Measurements from ENCODE around the gene S100A7A.
"Not testable (repeated sequence)": the region's sequence is repeated elsewhere in the genome, so short reads cannot be mapped to it uniquely, and the experiment has no call there.

S100A7A gene

GRCh38 chr1:153402226-153402625 lies 14.1 kb upstream of the S100A7A start:
- Mint-ChIP-seq H3K27ac (no peak overlapping the region), H3K27me3 (peaks cover 3% of the 10 kb centered on the region), H3K4me3 (no peak overlapping the region), H3K9me3 (no peaks in the 10 kb centered on the region), H3K36me3 (no peaks in the 10 kb centered on the region), H3K4me1 (peaks cover 9% of the 10 kb centered on the region)

DNA sequence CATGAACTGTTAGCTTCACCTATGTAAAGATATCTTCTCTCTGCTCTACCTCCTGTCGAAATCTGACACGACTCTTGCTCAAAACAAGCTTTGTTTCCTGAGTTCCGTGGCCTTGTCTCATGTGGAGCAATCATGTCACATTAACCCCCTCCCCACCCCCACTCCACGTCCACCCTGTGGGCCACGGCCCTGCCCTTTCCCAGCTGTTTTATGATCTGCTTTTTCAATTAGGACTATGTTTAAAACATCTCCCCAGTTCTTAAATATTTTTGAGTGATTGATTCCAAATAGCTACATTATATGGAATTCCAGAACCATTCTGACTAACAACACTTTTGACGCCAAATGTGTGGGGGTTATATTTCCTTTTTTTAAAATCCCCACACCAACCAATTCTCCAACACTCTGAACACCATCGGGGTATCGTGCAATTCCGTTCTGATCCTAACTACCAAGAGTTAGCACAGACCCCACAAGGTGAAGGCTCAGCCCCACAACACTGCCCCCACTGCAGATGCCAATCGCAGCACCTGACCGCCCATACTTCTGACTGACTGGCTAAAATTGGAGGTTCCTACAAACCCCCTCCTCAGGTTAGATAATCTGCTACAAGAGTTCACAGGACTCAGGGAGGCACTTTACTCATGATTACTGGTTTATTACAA lies 12.8 kb upstream of the S100A7A start:
- Mint-ChIP-seq H3K9me3 (peaks cover 6% of the 10 kb centered on the region), H3K27me3 (peaks cover 10% of the 10 kb centered on the region), H3K36me3 (peaks cover 4% of the 10 kb centered on the region), H3K4me3 (no peak overlapping the region), H3K27ac (no peak overlapping the region), H3K4me1 (peaks cover 14% of the 10 kb centered on the region)

- H3K36me3 Mint-ChIP-seq, result peaks cover 4% of the 10 kb centered on the region
- peaks cover 14% of the 10 kb centered on the region for H3K4me1 Mint-ChIP-seq
- H3K4me3 Mint-ChIP-seq, result no peak overlapping the region
- H3K9me3 Mint-ChIP-seq, result peaks cover 6% of the 10 kb centered on the region
- no peak overlapping the region for H3K27ac Mint-ChIP-seq
- peaks cover 12% of the 10 kb centered on the region for H3K27me3 Mint-ChIP-seq
Observed at GRCh38 chr1:153404086-153404635, 12.2 kb upstream of the S100A7A start.

- Mint-ChIP-seq H3K4me3 (no peak overlapping the region), H3K27ac (no peak overlapping the region), H3K9me3 (peaks cover 6% of the 10 kb centered on the region), H3K4me1 (peaks cover 14% of the 10 kb centered on the region), H3K27me3 (peaks cover 14% of the 10 kb centered on the region), H3K36me3 (peaks cover 4% of the 10 kb centered on the region)
Observed at GRCh38 chr1:153404768-153405167, 11.6 kb upstream of the S100A7A start.

DNA sequence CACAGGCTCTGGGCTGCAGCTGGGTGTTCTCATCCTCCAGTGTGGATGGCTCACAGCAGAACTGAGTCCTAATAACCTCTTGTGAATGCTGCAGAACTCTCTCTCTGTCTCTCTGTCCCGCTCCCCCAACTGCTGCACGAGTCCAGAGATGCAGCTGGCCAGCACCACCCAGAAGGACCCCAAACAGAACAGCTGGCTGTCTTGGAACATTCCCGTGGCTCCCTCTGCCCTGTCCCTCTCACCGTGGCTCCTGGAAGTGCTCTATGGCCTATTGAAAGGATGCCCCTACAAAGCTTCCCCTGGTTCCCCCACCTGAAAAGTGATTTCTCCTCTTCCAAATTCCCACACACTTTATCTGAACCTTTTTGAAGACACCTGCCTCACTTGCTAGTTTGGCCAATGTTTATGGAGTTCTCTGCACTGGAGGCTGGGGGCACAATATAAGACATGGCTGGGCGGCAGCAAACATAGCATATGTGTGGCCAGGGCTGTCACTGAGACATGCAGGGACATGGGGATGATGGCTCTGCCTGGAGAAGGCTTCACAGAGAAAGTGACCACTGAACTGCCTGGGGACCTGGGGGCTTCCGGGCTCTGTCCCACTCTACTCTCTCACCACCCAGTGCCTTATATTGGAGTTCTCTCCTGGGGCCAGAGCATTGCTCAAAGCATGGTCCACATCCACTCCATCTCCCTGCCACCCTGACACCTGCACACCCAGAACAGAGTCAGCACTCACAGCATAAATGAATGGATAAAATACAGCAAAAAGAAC lies 10.3 kb upstream of the S100A7A start:
- not testable (repeated sequence) for H3K36me3 Mint-ChIP-seq, H3K4me3 Mint-ChIP-seq, H3K9me3 Mint-ChIP-seq, H3K27ac Mint-ChIP-seq
- peaks cover 14% of the 10 kb centered on the region for H3K4me1 Mint-ChIP-seq
- H3K27me3 Mint-ChIP-seq, result peaks cover 17% of the 10 kb centered on the region

- H3K27ac Mint-ChIP-seq, H3K4me3 Mint-ChIP-seq, H3K9me3 Mint-ChIP-seq, H3K36me3 Mint-ChIP-seq: not testable (repeated sequence)
- H3K27me3 Mint-ChIP-seq, result peaks cover 18% of the 10 kb centered on the region
- peaks cover 14% of the 10 kb centered on the region for H3K4me1 Mint-ChIP-seq
Observed at GRCh38 chr1:153407274-153407673, 9.0 kb upstream of the S100A7A start.

DNA sequence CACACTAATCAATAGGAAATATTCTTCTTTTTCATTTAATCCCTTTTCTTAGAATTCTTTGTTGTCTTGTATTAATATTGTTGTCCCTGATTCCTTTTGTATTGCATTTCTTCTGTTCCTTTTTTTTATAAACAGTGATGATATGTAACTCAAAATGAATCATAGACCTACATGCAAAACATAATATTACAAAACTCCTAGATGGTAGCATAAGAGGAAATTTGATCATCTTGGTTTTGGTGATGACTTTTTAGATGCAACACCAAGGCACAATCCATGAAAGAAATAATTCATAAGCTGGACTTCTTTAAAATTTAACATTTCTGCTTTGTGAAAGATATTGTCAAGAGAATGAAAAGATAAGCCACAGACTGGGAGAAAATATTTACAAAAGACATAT lies 2.4 kb upstream of the S100A7A start:
- H3K4me1 Mint-ChIP-seq, H3K9me3 Mint-ChIP-seq, H3K36me3 Mint-ChIP-seq, H3K27ac Mint-ChIP-seq, H3K4me3 Mint-ChIP-seq: not testable (repeated sequence)
- H3K27me3 Mint-ChIP-seq, result peaks cover 17% of the 10 kb centered on the region

- Mint-ChIP-seq H3K4me1 (no peaks in the 10 kb centered on the region), H3K9me3 (no peaks in the 10 kb centered on the region), H3K4me3 (no peak overlapping the region), H3K36me3 (no peaks in the 10 kb centered on the region), H3K27ac (no peak overlapping the region), H3K27me3 (peaks cover 20% of the 10 kb centered on the region)
Observed at GRCh38 chr1:153417136-153417888, 992 bp downstream of the S100A7A start.

DNA sequence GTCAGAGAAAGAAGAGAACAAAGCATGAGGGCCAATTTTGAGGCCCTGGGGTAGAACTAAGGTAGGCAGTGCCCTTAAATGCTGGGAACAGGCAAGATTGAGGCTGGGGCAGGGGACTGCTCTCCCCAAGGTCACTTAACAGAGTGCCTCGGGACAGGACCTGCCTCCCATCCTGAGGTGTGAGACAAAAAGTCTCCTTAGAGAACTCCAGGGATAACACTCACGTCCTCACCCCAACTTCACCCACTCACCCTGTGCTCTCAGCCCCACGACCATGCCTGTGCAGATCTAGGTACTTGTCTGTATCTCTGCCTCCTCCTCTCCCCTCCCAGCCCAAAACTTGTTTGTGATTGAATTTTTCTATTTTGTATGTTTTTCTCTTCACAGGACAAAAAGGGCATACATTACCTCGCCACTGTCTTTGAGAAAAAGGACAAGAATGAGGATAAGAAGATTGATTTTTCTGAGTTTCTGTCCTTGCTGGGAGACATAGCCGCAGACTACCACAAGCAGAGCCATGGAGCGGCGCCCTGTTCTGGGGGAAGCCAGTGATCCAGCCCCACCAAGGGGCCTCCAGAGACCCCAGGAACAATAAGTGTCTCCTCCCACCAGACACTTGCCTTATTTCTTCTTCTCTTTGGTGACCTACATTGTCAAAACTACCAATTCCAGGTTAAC lies 2.6 kb downstream of the S100A7A start:
- H3K27ac Mint-ChIP-seq, H3K9me3 Mint-ChIP-seq, H3K36me3 Mint-ChIP-seq, H3K4me3 Mint-ChIP-seq, H3K4me1 Mint-ChIP-seq: not testable (repeated sequence)
- H3K27me3 Mint-ChIP-seq, result peaks cover 22% of the 10 kb centered on the region

DNA sequence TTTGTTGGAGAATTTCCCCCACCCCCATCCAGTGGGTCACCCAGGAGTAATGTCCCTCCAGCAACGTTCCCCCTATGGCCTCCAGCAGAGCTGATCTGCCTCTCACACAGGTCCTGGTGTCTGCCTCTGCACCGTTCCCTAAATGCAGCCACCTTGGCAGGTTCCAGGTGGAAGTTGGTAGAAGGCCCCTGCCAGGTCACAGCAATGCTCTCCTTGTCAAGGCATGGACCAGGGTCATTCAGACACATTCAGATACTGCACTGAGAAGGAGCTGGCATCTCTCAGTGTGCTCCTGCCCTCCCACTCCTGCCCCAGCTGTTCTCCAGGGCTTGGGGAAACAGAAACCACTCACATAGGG lies 3.1 kb downstream of the S100A7A start:
- H3K27me3 Mint-ChIP-seq, result peaks cover 23% of the 10 kb centered on the region
- H3K27ac Mint-ChIP-seq, H3K4me1 Mint-ChIP-seq, H3K9me3 Mint-ChIP-seq, H3K36me3 Mint-ChIP-seq, H3K4me3 Mint-ChIP-seq: not testable (repeated sequence)

DNA sequence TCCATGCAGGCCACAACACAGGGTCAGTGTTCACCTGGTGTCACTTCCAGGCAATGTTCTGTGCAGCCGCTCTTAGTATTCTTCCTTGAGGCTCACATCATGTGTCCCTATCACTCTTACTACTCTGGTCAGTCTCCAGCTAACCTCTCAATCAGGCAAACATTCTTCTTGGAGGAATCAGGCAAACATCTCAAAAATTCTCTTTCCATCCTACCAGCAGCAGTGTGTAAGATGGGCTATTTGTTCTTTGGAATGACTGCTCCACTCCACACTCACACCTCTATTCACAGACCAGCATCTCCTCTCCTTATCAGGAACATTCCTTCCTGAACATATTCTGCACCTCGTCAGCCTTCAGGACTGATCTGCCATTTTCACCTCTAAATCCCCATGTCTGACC lies 4.0 kb downstream of the S100A7A start:
- H3K9me3 Mint-ChIP-seq, result peaks cover 6% of the 10 kb centered on the region
- H3K4me3 Mint-ChIP-seq, result no peak overlapping the region
- H3K36me3 Mint-ChIP-seq, result no peaks in the 10 kb centered on the region
- H3K27ac Mint-ChIP-seq, result no peak overlapping the region
- no peaks in the 10 kb centered on the region for H3K4me1 Mint-ChIP-seq
- peaks cover 30% of the 10 kb centered on the region for H3K27me3 Mint-ChIP-seq

- Mint-ChIP-seq H3K4me3 (no peak overlapping the region), H3K36me3 (no peaks in the 10 kb centered on the region), H3K9me3 (peaks cover 6% of the 10 kb centered on the region), H3K27me3 (peaks cover 34% of the 10 kb centered on the region), H3K4me1 (no peaks in the 10 kb centered on the region), H3K27ac (no peak overlapping the region)
Observed at GRCh38 chr1:153422450-153423068, 6.2 kb downstream of the S100A7A start.

GRCh38 chr1:153426809-153427208 lies 10.5 kb downstream of the S100A7A start:
- H3K27me3 Mint-ChIP-seq, result peaks cover 24% of the 10 kb centered on the region
- no peaks in the 10 kb centered on the region for H3K4me1 Mint-ChIP-seq
- no peak overlapping the region for H3K4me3 Mint-ChIP-seq
- H3K27ac Mint-ChIP-seq, result no peak overlapping the region
- H3K36me3 Mint-ChIP-seq, result no peaks in the 10 kb centered on the region
- H3K9me3 Mint-ChIP-seq, result peaks cover 6% of the 10 kb centered on the region

DNA sequence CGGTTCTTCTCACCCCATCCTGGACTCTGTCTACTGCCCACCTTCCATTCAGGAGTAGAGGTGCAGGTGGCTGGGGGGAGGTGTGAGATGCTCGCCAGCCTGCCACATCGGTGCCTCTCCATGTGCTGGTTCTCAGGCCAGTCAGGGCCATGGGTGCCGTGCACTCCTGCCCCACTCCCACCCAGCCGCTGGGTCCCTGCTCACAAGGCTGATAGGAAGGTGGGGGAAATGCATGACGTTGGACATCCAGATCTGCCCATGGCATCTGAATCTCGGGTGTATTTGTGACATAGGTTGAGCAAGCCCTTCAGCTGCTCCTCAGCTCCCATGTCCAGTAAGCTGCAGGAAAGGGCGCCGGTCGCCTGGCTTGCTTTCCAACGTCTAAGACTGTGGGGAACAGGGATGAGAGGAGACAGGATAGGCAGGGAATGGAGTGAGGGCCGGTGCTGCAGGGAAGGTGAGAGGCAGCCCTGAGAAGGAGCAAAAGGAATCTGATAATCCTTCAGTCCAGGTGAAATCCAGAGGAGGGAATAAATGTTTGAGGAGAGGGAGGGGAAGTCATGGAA lies 11.8 kb downstream of the S100A7A start:
- no peaks in the 10 kb centered on the region for H3K4me1 Mint-ChIP-seq
- peaks cover 24% of the 10 kb centered on the region for H3K27me3 Mint-ChIP-seq
- H3K9me3 Mint-ChIP-seq, result peaks cover 5% of the 10 kb centered on the region
- H3K36me3 Mint-ChIP-seq, result no peaks in the 10 kb centered on the region
- H3K4me3 Mint-ChIP-seq, result no peak overlapping the region
- no peak overlapping the region for H3K27ac Mint-ChIP-seq

DNA sequence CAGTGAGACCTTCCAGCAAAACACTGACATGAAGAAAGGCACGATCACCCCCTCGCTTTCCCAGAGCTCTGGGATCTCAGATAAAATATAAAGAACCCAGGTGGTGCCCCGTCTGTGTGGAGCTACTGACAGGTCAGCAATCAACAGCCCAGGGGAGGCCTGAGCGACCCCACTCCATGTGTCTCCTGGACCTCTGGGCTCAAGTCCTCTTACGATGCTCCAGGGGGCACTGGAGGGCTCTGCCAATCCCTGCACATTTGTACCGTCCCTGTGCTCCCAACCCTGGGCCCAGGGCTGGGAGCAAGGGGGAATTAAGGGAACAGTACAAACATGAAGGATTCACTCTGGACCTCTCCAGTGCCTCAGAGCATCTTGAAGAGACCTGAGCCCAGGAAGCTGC lies 12.5 kb downstream of the S100A7A start:
- Mint-ChIP-seq H3K4me1 (no peaks in the 10 kb centered on the region), H3K4me3 (no peak overlapping the region), H3K9me3 (no peaks in the 10 kb centered on the region), H3K27ac (no peak overlapping the region), H3K27me3 (peaks cover 23% of the 10 kb centered on the region), H3K36me3 (no peaks in the 10 kb centered on the region)
